NB4 (cell line): Measurements from ENCODE around the gene BMF.

Experiments
- MYC ChIP-seq: IDR thresholded peaks from 2 replicates; pipeline ENCODE4 v1.6.1; 2011; ENCODE audit warnings: low read depth, low read length
- POLR2A ChIP-seq: IDR thresholded peaks from 2 replicates; pipeline ENCODE4 v1.6.1; 2011; ENCODE audit warnings: mild to moderate bottlenecking; ENCODE audit not compliant: insufficient read length; ENCODE audit errors: extremely low read depth
- TF ChIP-seq, protein P1 (sequence below): IDR thresholded peaks from one replicate; pipeline ENCODE4 v1.5.1; 2012; ENCODE audit warnings: low read depth, low read length

DNA sequence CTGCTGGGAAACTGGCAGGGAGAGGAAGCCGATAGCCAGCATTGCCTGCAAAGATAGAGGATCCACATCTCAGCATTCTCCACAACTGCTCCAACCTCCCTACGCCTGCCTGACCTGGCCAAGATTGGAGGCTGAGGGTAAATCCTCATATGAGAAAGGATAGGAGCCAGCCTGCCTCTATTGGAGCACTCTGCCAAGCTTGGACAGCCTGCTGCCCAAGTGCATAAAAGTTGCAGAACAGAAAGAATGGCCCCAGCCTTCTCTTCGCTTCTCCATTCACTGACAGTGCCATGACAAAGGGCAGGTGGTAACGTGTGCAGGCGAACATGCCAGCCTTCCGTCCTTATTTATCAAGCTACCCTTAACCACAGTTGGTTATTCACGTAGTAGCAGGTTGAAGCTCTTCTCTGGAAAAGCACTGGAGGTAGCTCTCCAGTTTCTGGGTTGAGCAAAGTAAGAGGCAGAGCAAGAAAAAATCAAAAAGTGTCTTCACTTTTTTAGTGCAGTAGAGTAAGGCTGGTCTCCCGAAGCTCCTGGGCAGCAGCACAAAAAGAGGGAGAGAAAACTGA, 4.3 kb downstream of the BMF start:
- TF ChIP-seq, protein P1, sequence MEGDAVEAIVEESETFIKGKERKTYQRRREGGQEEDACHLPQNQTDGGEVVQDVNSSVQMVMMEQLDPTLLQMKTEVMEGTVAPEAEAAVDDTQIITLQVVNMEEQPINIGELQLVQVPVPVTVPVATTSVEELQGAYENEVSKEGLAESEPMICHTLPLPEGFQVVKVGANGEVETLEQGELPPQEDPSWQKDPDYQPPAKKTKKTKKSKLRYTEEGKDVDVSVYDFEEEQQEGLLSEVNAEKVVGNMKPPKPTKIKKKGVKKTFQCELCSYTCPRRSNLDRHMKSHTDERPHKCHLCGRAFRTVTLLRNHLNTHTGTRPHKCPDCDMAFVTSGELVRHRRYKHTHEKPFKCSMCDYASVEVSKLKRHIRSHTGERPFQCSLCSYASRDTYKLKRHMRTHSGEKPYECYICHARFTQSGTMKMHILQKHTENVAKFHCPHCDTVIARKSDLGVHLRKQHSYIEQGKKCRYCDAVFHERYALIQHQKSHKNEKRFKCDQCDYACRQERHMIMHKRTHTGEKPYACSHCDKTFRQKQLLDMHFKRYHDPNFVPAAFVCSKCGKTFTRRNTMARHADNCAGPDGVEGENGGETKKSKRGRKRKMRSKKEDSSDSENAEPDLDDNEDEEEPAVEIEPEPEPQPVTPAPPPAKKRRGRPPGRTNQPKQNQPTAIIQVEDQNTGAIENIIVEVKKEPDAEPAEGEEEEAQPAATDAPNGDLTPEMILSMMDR = no peak
- TF ChIP-seq POLR2A (no peak), MYC (no peak)
